Panc1 (cell line): ENCODE data around the gene PAK1. TPM values are rescaled to one million over a fixed set of nuclear protein-coding genes. Genes with fewer than 3 reads are reported as not detected.

ENCODE experiments used
- ATAC-seq: fragments of 200-7000 bp; cut with Tn5 transposase; 2 replicates; pipeline ENCODE4 v1.9.1; 2020; ENCODE audit warnings: mild to moderate bottlenecking, moderate library complexity
- BruUV-seq: library from RNA; stranded (reverse); fragments of 400-500 nt; replicated peaks from 2 replicates; lab custom pipeline; 2021; lab: Mats Ljungman, UMichigan
- CTCF ChIA-PET: fragments of 300-600 bp; sonication (Branson Sonifier 250); formaldehyde crosslinking; loops from one replicate; lab custom pipeline; 2022; ENCODE audit warnings: antibody characterized with exemption; lab: Charles Lee
- POLR2A ChIA-PET: fragments of 300-600 bp; sonication (Branson Sonifier 250); formaldehyde crosslinking; loops from one replicate; lab custom pipeline; 2022; ENCODE audit warnings: antibody characterized with exemption; lab: Charles Lee
- DNase-seq: peaks from one replicate; pipeline ENCODE4 v3.0.0-alpha.2; 2010; ENCODE audit warnings: low read depth, low spot score
- H3K27ac ChIP-seq: 2 replicates; pipeline ENCODE4 v1.5.1; 2011; ENCODE audit warnings: mild to moderate bottlenecking, low read length, inconsistent platforms
- H3K27me3 ChIP-seq: fragments of 200-500 bp; sonication (Bioruptor generic); 2 replicates; pipeline ENCODE4 v1.6.0; 2014; ENCODE audit warnings: low read length, inconsistent platforms; ENCODE audit not compliant: control insufficient read depth, insufficient read depth
- H3K36me3 ChIP-seq: fragments of 200-500 bp; sonication (Bioruptor generic); 2 replicates; pipeline ENCODE4 v1.5.1; 2014; ENCODE audit warnings: inconsistent platforms, mild to moderate bottlenecking, low read length, moderate library complexity; ENCODE audit not compliant: control insufficient read depth, insufficient read depth
- H3K4me1 ChIP-seq: 2 replicates; pipeline ENCODE4 v1.5.1; 2011; ENCODE audit warnings: inconsistent platforms, mild to moderate bottlenecking, low read length, moderate library complexity; ENCODE audit not compliant: control insufficient read depth, insufficient read depth
- H3K4me3 ChIP-seq, 2 experiments: 2 replicates each; pipeline ENCODE4 v1.5.1; 2011 to 2012; ENCODE audit warnings: low read depth in 2 of 2, low read length in 2 of 2, mild to moderate bottlenecking in 2 of 2, inconsistent platforms in 1 of 2, moderate library complexity in 1 of 2
- H3K9me3 ChIP-seq: fragments of 200-500 bp; sonication (Bioruptor generic); 2 replicates; pipeline ENCODE4 v1.5.1; 2014; ENCODE audit warnings: low read depth, mild to moderate bottlenecking, inconsistent platforms, low read length, moderate library complexity; ENCODE audit not compliant: control insufficient read depth, insufficient read depth
- POLR2AphosphoS5 ChIP-seq: IDR thresholded peaks from 2 replicates; pipeline ENCODE4 v1.6.1; 2012; ENCODE audit warnings: mild to moderate bottlenecking, low read depth, low read length, moderate library complexity
- SIN3A ChIP-seq: IDR thresholded peaks from 2 replicates; pipeline ENCODE4 v1.6.1; 2012; ENCODE audit warnings: low read depth, mild to moderate bottlenecking, low read length, moderate library complexity, borderline replicate concordance; ENCODE audit not compliant: insufficient read depth
- TCF7L2 ChIP-seq: IDR thresholded peaks from 2 replicates; pipeline ENCODE4 v1.6.1; 2011; ENCODE audit warnings: mild to moderate bottlenecking, low read depth, low read length, inconsistent platforms
- in situ Hi-C: cut with HindIII; loops from 2 replicates; pipeline ENCODE4 v1.10.0; 2016; ENCODE audit warnings: low sequenced_read_pairs, low pct_unique_long_range_greater_than_20kb
- intact Hi-C: fragments of 100-400 bp; cut with micrococcal nuclease; formaldehyde crosslinking; loops from one replicate; pipeline ENCODE4 v1.10.0; 2022; ENCODE audit not compliant: unreplicated experiment
- total RNA-seq: library from RNA; stranded (reverse); gene quantifications from one replicate; pipeline ENCODE4 v1.2.1, GENCODE V29; 2021; ENCODE audit not compliant: unreplicated experiment
- TF ChIP-seq, protein P1 (sequence below), 2 experiments: IDR thresholded peaks; 2 replicates each; pipeline ENCODE4 v1.6.1; 2011 to 2012; ENCODE audit warnings: low read depth in 2 of 2, control low read depth in 1 of 2, low read length in 1 of 2, mild to moderate bottlenecking in 1 of 2, moderate library complexity in 1 of 2; ENCODE audit not compliant: insufficient read depth in 1 of 2
- TF ChIP-seq, protein P2 (sequence below): fragments of 450-650 bp; IDR thresholded peaks from 2 replicates; pipeline ENCODE4 v1.5.1; 2017; ENCODE audit warnings: mild to moderate bottlenecking

Gene PAK1
- total RNA-seq, 1 experiment from 2014 or later = 38.2 TPM

DNA sequence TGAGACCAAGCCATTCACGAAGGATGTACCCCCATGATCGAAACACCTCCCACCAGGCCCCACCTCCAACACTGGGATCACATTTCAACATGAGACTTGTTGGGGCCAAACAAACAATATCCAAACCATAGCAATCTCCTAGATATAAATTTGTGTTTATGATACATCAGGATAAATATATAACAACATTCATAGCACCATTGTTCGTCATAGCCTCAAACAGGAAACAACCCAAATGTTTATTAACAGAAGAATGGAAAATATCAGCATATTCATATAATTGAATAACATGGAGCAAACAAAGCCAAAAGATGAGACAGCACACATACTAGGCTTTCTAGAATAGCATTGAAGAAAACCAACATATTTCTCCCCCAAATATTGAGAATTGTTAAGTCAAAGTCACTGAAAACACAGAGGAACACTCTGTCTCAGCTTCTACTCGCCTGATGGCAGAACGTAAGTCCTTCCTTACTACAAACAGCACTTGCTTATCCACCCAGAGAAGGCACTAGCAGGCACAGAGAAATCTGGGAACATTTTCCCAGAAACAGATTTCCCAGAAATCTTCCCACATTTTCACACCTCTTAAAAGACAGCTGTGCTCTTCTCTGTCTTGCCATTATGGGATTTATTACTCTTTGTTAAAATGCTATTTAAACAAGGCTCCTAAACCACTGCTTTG lies 164.4 kb downstream of the PAK1 start:
- intact Hi-C loops = no loop called here
- BruUV-seq = no TSS peak
- CTCF ChIA-PET = no interaction called here
- no peaks in the 10 kb centered on the region; the same call in 1 of the 2 replicates for H3K27me3 ChIP-seq
- no peak for DNase-seq
- POLR2A ChIA-PET = no interaction called here
- no peak overlapping the region for H3K4me3 ChIP-seq
- TF ChIP-seq, protein P1, sequence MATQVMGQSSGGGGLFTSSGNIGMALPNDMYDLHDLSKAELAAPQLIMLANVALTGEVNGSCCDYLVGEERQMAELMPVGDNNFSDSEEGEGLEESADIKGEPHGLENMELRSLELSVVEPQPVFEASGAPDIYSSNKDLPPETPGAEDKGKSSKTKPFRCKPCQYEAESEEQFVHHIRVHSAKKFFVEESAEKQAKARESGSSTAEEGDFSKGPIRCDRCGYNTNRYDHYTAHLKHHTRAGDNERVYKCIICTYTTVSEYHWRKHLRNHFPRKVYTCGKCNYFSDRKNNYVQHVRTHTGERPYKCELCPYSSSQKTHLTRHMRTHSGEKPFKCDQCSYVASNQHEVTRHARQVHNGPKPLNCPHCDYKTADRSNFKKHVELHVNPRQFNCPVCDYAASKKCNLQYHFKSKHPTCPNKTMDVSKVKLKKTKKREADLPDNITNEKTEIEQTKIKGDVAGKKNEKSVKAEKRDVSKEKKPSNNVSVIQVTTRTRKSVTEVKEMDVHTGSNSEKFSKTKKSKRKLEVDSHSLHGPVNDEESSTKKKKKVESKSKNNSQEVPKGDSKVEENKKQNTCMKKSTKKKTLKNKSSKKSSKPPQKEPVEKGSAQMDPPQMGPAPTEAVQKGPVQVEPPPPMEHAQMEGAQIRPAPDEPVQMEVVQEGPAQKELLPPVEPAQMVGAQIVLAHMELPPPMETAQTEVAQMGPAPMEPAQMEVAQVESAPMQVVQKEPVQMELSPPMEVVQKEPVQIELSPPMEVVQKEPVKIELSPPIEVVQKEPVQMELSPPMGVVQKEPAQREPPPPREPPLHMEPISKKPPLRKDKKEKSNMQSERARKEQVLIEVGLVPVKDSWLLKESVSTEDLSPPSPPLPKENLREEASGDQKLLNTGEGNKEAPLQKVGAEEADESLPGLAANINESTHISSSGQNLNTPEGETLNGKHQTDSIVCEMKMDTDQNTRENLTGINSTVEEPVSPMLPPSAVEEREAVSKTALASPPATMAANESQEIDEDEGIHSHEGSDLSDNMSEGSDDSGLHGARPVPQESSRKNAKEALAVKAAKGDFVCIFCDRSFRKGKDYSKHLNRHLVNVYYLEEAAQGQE (IDR thresholded peaks at IDR 0.05; ENCODE audit: insufficient read depth in 1 of 2, low read depth in 2 of 2, low read length in 1 of 2) = no peak
- TF ChIP-seq, protein P2, sequence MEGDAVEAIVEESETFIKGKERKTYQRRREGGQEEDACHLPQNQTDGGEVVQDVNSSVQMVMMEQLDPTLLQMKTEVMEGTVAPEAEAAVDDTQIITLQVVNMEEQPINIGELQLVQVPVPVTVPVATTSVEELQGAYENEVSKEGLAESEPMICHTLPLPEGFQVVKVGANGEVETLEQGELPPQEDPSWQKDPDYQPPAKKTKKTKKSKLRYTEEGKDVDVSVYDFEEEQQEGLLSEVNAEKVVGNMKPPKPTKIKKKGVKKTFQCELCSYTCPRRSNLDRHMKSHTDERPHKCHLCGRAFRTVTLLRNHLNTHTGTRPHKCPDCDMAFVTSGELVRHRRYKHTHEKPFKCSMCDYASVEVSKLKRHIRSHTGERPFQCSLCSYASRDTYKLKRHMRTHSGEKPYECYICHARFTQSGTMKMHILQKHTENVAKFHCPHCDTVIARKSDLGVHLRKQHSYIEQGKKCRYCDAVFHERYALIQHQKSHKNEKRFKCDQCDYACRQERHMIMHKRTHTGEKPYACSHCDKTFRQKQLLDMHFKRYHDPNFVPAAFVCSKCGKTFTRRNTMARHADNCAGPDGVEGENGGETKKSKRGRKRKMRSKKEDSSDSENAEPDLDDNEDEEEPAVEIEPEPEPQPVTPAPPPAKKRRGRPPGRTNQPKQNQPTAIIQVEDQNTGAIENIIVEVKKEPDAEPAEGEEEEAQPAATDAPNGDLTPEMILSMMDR = no peak
- TF ChIP-seq POLR2AphosphoS5 (no peak), TCF7L2 (no peak), SIN3A (no peak)
- no peak overlapping the region for H3K27ac ChIP-seq
- H3K36me3 ChIP-seq = no peaks in the 10 kb centered on the region
- no peaks in the 10 kb centered on the region for H3K4me1 ChIP-seq
- in situ Hi-C loops = no loop called here
- H3K9me3 ChIP-seq = no peaks in the 10 kb centered on the region
- ATAC-seq = no peak

DNA sequence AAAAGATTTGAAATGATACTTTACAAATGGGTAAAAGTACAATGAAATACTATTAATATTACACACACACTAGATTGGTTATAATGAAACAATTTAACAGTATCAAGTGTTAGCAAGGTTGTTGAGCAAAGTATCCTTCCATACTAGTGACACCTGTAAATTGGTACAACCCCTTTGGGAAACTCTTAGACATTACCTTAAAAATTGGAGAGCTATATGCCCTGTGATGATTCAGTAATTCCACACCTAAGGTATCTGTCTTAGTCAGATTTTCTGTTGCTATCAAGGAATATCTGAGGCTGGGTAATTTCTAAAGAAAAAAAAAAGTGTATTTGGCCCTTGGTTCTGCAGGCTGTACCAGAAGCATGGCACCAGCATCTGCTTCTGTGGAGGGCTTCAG lies 165.1 kb downstream of the PAK1 start:
- DNase-seq (no peak), ATAC-seq (no peak)
- Histone ChIP-seq H3K9me3 (no peaks in the 10 kb centered on the region), H3K27me3 (no peaks in the 10 kb centered on the region; the same call in 1 of the 2 replicates), H3K4me3 (no peak overlapping the region), H3K36me3 (no peaks in the 10 kb centered on the region), H3K4me1 (no peaks in the 10 kb centered on the region), H3K27ac (no peak overlapping the region)
- intact Hi-C loops = no loop called here
- ChIA-PET CTCF (no interaction called here), POLR2A (no interaction called here)
- TF ChIP-seq, protein P1 (IDR thresholded peaks at IDR 0.05; ENCODE audit: insufficient read depth in 1 of 2, low read depth in 2 of 2, low read length in 1 of 2) = no peak
- TF ChIP-seq TCF7L2 (no peak), POLR2AphosphoS5 (no peak), SIN3A (no peak)
- TF ChIP-seq, protein P2 = no peak
- in situ Hi-C loops = no loop called here
- no TSS peak for BruUV-seq
